Muscle of back (tissue), 11 donors: Measurements from ENCODE around the gene IQSEC3. TPM values are rescaled to one million over a fixed set of nuclear protein-coding genes. Genes with fewer than 3 reads are reported as not detected.
"Not testable (repeated sequence)": the region's sequence is repeated elsewhere in the genome, so short reads cannot be mapped to it uniquely, and the experiment has no call there.

ENCODE experiments used
- DNase-seq, 3 donors: peaks; one replicate each; pipeline versions ENCODE4 v3.0.0 to v3.0.0-alpha.2; 2013
- polyA plus RNA-seq, 10 donors: library from polyadenylated mRNA; unstranded; fragments of 120-200 nt; gene quantifications; one replicate each; pipeline ENCODE4 v1.2.1, GENCODE V29; 2013; ENCODE audit not compliant: insufficient read length in 10 of 10

Gene IQSEC3
- polyA plus RNA-seq, 10 donors = 2.1 to 4.5 (median 2.7) TPM

- no peak for DNase-seq
Observed at GRCh38 chr12:214003-214741, 147.6 kb downstream of the IQSEC3 start, which contains the start of gene SLC6A12. Gene SLC6A12 (minus strand): TSS chr12:214157. CDS start chr12:209986, 4,171 bp downstream.

GRCh38 chr12:215116-215515 lies 148.5 kb downstream of the IQSEC3 start:
- no peak for DNase-seq

GRCh38 chr12:217029-217428 lies 150.5 kb downstream of the IQSEC3 start:
- not testable (repeated sequence) for DNase-seq

GRCh38 chr12:218221-218620 lies 151.7 kb downstream of the IQSEC3 start:
- DNase-seq = no peak

- DNase-seq = no peak
Observed at GRCh38 chr12:218728-219590, 152.4 kb downstream of the IQSEC3 start.

GRCh38 chr12:219891-220352 lies 153.4 kb downstream of the IQSEC3 start:
- peak in 1 of 3 donors; percentile 39 for DNase-seq

GRCh38 chr12:220491-220890 lies 153.9 kb downstream of the IQSEC3 start:
- DNase-seq = no peak

- no peak for DNase-seq
Observed at GRCh38 chr12:220946-221550, 154.5 kb downstream of the IQSEC3 start.

- DNase-seq = no peak
Observed at GRCh38 chr12:221736-222135, 155.2 kb downstream of the IQSEC3 start.

- no peak for DNase-seq
Observed at GRCh38 chr12:223841-224240, 157.3 kb downstream of the IQSEC3 start.

GRCh38 chr12:224330-224729 lies 157.8 kb downstream of the IQSEC3 start:
- DNase-seq = no peak

GRCh38 chr12:225012-225411 lies 158.4 kb downstream of the IQSEC3 start:
- no peak for DNase-seq

GRCh38 chr12:226401-226800 lies 159.8 kb downstream of the IQSEC3 start:
- DNase-seq = no peak

- no peak for DNase-seq
Observed at GRCh38 chr12:227286-227915, 160.8 kb downstream of the IQSEC3 start.

Other genes starting within 250 kb of the IQSEC3 start
- gene SLC6A12, start 147.4 kb downstream of the IQSEC3 start, polyA plus RNA-seq = 1 to 10 TPM in 2 of 10 donors, under 1 TPM in 8; 0.42 to 1.5 (median 0.65) TPM
- 1 to 10 TPM; 1.3 to 6.1 (median 2.6) TPM for gene SLC6A13, start 196.1 kb downstream of the IQSEC3 start, polyA plus RNA-seq